ENCODE measurements around the gene ARG2. TPM values are rescaled to one million over a fixed set of nuclear protein-coding genes. Genes with fewer than 3 reads are reported as not detected.

Gene ARG2
- total RNA-seq, 4 donors from 2014 or later: 1.6 to 13.9 (median 11.3) TPM

- DNase-seq (ENCODE audit: low spot score): no peak
- ATAC-seq (ENCODE audit: low FRiP score): no peak
- no peak for TF ChIP-seq CTCF (IDR thresholded peaks at IDR 0.05)
Measured at GRCh38 chr14:67579040-67579439, 40.7 kb upstream of the ARG2 start.

- TF ChIP-seq CTCF (IDR thresholded peaks at IDR 0.05): no peak
- ATAC-seq (ENCODE audit: low FRiP score) (no peak), DNase-seq (ENCODE audit: low spot score) (no peak)
Measured at GRCh38 chr14:67579636-67580035, 40.1 kb upstream of the ARG2 start.

GRCh38 chr14:67580336-67581171 lies 39.2 kb upstream of the ARG2 start:
- DNase-seq (ENCODE audit: low spot score) (no peak), ATAC-seq (ENCODE audit: low FRiP score) (no peak)
- no peak for TF ChIP-seq CTCF (IDR thresholded peaks at IDR 0.05)

GRCh38 chr14:67581643-67582042 lies 38.1 kb upstream of the ARG2 start:
- ATAC-seq (ENCODE audit: low FRiP score): no peak
- TF ChIP-seq CTCF (IDR thresholded peaks at IDR 0.05): no peak

GRCh38 chr14:67582061-67582460 lies 37.7 kb upstream of the ARG2 start:
- DNase-seq (ENCODE audit: low spot score): no peak
- TF ChIP-seq CTCF (IDR thresholded peaks at IDR 0.05): no peak
- no peak for ATAC-seq (ENCODE audit: low FRiP score)

More at GRCh38 chr14:67581643-67582042, 38.1 kb upstream of the ARG2 start:
- DNase-seq (ENCODE audit: low spot score): no peak

GRCh38 chr14:67583711-67584644 lies 35.7 kb upstream of the ARG2 start:
- TF ChIP-seq CTCF (IDR thresholded peaks at IDR 0.05): peak in 1 of 3 donors; percentile 4
- ATAC-seq (ENCODE audit: low FRiP score) (no peak), DNase-seq (ENCODE audit: low spot score) (no peak)
